Mesodermal cell (in vitro differentiated cells): Measurements from ENCODE around the gene FUT8.
"Not testable (repeated sequence)": the region's sequence is repeated elsewhere in the genome, so short reads cannot be mapped to it uniquely, and the experiment has no call there.

Source experiments
- H3K27ac ChIP-seq: 2 replicates; pipeline ENCODE4 v1.7.0; 2013; ENCODE audit warnings: mild to moderate bottlenecking, low read depth, low read length, moderate library complexity; ENCODE audit not compliant: severe bottlenecking
- H3K36me3 ChIP-seq: 2 replicates; pipeline ENCODE4 v1.7.1; 2013; ENCODE audit warnings: mild to moderate bottlenecking, low read length, moderate library complexity; ENCODE audit not compliant: control insufficient read depth, insufficient read depth
- H3K4me1 ChIP-seq: one replicate; pipeline ENCODE4 v1.7.1; 2013; ENCODE audit warnings: mild to moderate bottlenecking, low read length; ENCODE audit not compliant: insufficient read depth, control insufficient read depth, poor library complexity, severe bottlenecking
- H3K4me3 ChIP-seq: 2 replicates; pipeline ENCODE4 v1.7.0; 2013; ENCODE audit warnings: low read length, control low read depth, mild to moderate bottlenecking; ENCODE audit not compliant: insufficient read depth, poor library complexity, severe bottlenecking; ENCODE audit errors: extremely low read depth
- H3K9me3 ChIP-seq: 2 replicates; pipeline ENCODE4 v1.7.1; 2013; ENCODE audit warnings: mild to moderate bottlenecking, low read length, moderate library complexity; ENCODE audit not compliant: control insufficient read depth
- WGBS, 2 experiments: methylation state at CpG; one replicate each; pipeline ENCODE4 v1.1.5; 2013; ENCODE audit warnings: missing lambda C conversion rate in 2 of 2; ENCODE audit not compliant: insufficient coverage in 2 of 2; 5-methylcytosine and 5-hydroxymethylcytosine counted together

FUT8 gene

DNA sequence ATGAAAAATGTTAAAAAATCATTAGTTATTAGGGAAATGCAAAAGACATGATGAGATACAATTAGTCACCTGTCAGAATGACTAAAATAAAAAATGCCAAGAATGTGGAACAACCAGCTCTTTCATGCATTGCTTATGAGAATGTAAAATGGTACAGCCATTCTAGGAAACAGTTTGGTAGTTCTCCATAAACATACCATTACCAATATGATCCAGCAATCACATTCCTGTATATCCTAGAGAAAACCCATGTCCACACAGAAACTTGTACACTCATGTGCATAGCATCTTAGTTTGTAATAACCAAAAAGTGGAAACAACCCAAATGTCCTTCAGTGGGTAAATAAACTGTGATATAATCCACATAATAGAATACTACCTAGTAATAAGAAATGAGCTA, 245.7 kb downstream of the FUT8 start:
- Histone ChIP-seq H3K9me3 (no peaks in the 10 kb centered on the region), H3K27ac (no peak overlapping the region), H3K4me1 (no peaks in the 10 kb centered on the region), H3K36me3 (no peaks in the 10 kb centered on the region), H3K4me3 (no peak overlapping the region)

GRCh38 chr14:65661865-65662264, 249.3 kb downstream of the FUT8 start:
- Histone ChIP-seq H3K4me1 (no peaks in the 10 kb centered on the region), H3K36me3 (no peaks in the 10 kb centered on the region), H3K9me3 (no peaks in the 10 kb centered on the region), H3K27ac (no peak overlapping the region), H3K4me3 (no peak overlapping the region)
- WGBS, 2 experiments: no CpG with 5 or more reads among the region's 3 CpGs

DNA sequence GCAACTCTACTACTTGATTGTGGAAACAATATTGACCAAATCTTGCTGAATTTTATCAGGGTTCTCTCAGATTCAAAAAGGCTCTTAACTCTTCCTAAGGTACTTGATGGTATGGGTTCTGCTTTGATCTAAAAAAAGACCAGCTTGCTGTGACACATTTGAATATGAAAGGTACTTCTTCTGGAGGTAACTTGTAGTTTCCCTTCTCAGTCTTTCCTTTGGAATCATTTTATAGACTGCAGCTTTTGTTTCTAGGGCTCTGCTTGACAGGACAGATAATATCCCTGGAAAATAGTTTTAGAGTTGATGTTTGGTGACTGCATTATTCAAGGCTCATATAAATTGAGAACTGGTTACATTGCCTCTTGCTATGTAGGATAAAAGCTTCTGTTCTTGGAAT, 251.9 kb downstream of the FUT8 start:
- Histone ChIP-seq H3K4me1 (no peaks in the 10 kb centered on the region), H3K9me3 (no peaks in the 10 kb centered on the region), H3K4me3 (no peak overlapping the region), H3K27ac (no peak overlapping the region), H3K36me3 (no peaks in the 10 kb centered on the region)

DNA sequence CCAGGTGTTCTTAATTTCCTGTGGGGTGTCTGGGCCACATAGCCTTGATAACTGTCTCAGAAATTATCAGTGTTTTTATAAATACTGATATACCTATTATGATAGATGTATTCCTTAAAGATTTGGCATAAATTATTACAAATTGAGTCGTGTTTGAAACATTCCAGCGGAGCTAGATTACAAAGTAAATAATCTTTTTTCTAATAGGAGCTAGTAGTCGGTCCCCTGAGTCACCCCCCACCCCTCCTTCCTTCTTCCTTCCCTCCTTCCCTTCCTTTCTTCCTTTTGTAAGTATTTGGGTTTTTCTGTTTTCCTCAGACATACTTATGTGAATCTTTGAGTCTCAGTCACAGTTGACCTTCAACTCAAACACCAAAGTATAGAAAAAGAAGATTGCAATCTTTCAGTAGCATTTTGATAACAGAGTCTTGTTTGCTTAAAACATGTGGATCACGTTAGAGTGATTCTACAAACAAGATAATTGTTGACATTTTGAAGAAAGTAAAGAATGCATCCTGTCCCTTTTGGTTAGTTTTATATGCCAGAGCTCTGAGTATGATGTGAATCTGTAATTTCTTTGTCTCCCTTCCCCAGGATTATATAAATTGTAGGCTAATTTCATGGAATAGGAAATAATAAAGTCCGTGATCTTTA, 264.0 kb downstream of the FUT8 start:
- H3K36me3 ChIP-seq: no peaks in the 10 kb centered on the region
- no peak overlapping the region for H3K4me3 ChIP-seq
- no peaks in the 10 kb centered on the region for H3K9me3 ChIP-seq
- H3K4me1 ChIP-seq: no peaks in the 10 kb centered on the region
- WGBS, 2 experiments: 91 to 100% methylated on average over 1 of the region's 5 CpGs
- H3K27ac ChIP-seq: no peak overlapping the region

DNA sequence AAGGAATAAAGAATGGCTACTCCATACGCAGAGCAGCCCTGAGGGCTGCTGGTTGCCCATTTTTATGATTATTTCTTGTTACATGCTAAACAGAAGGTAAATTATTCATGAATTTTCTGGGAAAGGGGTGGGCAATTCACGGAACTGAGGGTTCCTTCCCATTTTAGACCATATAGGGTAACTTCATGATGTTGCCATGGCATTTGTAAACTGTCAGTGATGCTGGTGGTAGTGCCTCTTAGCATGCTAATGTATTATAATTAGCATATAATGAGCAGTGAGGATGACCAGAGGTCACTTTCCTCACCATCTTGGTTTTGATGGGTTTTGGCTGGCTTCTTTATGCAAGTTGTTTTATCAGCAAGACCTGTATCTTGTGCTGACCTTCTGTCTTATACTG, 273.0 kb downstream of the FUT8 start:
- no peaks in the 10 kb centered on the region for H3K4me1 ChIP-seq
- H3K4me3 ChIP-seq: no peak overlapping the region
- no peak overlapping the region for H3K27ac ChIP-seq
- no peaks in the 10 kb centered on the region for H3K36me3 ChIP-seq
- WGBS, 2 experiments: 80 to 100% methylated on average over 1 of the region's 2 CpGs
- H3K9me3 ChIP-seq: no peaks in the 10 kb centered on the region

DNA sequence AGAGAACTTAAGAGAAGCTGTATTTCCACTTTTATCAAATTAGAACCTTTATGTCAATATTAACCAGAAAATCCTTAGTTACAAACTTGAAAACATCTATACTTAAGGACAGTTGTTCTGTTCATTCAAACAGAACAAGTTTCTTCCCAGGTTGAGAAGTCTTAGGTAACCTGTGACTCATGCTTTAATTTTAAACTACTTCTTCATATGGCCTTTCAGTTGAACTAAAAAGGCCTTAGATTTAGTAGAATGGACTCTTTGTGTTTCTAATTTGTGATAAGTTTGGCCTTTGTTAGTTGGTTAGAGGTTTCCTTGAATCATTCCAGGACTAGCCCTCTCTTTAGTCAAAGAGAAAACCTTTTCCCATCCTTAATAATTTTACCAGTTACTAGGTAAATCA, 274.2 kb downstream of the FUT8 start:
- Histone ChIP-seq H3K27ac (no peak overlapping the region), H3K4me1 (no peaks in the 10 kb centered on the region), H3K36me3 (no peaks in the 10 kb centered on the region), H3K9me3 (no peaks in the 10 kb centered on the region), H3K4me3 (no peak overlapping the region)

DNA sequence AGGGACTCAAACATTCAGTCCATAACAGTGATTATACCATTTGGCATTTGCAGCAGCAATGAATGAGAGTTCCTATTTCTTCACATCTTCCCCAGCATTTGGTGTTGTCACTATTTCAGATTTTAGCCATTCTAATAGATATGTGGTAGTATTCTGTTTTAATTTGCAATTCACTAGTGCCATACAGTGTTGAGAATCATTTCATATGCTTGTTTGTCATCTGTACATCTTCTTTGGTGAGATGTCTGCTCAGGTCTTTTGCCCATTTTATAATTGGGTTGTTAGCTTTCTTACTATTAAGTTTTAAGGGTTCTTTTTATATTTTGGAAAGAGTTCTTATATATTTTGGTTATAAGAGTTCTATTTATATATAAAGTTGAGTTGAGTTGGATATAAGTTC, 276.5 kb downstream of the FUT8 start:
- no peak overlapping the region for H3K4me3 ChIP-seq
- H3K4me1 ChIP-seq: no peaks in the 10 kb centered on the region
- peaks cover 4% of the 10 kb centered on the region for H3K9me3 ChIP-seq
- no peak overlapping the region for H3K27ac ChIP-seq
- H3K36me3 ChIP-seq: no peaks in the 10 kb centered on the region

DNA sequence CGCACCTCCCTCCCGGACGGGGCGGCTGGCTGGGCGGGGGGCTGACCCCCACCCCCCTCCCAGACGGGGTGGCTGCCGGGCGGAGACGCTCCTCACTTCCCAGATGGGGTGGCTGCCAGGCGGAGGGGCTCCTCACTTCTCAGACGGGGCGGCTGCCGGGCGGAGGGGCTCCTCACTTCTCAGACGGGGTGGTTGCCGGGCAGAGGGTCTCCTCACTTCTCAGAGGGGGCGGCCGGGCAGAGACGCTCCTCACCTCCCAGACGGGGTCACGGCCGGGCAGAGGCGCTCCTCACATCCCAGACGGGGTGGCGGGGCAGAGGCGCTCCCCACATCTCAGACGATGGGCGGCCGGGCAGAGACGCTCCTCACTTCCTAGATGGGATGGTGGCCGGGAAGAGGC, 280.0 kb downstream of the FUT8 start:
- no CpG with 5 or more reads among the region's 31 CpGs for WGBS, 2 experiments

GRCh38 chr14:65696801-65697200, 284.3 kb downstream of the FUT8 start:
- Histone ChIP-seq H3K4me1 (no peaks in the 10 kb centered on the region), H3K36me3 (no peaks in the 10 kb centered on the region), H3K9me3 (peaks cover 4% of the 10 kb centered on the region), H3K27ac (no peak overlapping the region), H3K4me3 (no peak overlapping the region)
- 100% methylated on average over 1 of the region's 1 CpG; no CpG with 5 or more reads in 1 of the 2 experiments for WGBS, 2 experiments

More for the DNA sequence above, 280.0 kb downstream of the FUT8 start:
- not testable (repeated sequence) for H3K27ac ChIP-seq, H3K4me3 ChIP-seq, H3K4me1 ChIP-seq, H3K36me3 ChIP-seq, H3K9me3 ChIP-seq

DNA sequence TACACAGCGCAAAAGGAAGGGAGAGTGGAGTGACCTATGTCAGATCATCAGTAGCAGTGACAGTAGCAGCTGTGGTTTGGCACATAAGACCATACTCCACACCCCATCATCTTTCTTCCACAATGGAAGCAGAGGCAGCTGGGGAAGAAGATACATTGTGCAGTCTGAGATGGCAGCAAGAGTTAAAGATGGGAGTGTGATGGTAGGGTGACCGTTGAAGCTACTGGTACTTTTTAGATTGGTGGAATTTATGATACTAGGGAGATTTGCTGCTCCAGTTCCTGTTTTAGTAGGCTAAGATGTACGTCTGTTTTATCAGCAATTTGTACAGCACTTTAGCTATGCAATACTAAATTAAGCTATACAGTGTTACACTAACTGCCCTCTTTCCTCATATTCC, 291.0 kb downstream of the FUT8 start:
- Histone ChIP-seq H3K36me3 (no peaks in the 10 kb centered on the region), H3K27ac (no peak overlapping the region), H3K4me1 (peaks cover 11% of the 10 kb centered on the region), H3K4me3 (no peak overlapping the region), H3K9me3 (no peaks in the 10 kb centered on the region)
- 60 to 88% methylated on average over 1 of the region's 3 CpGs for WGBS, 2 experiments

- WGBS, 2 experiments: 41 to 46% methylated on average over 2 of the region's 4 CpGs
- H3K4me1 ChIP-seq: peaks cover 11% of the 10 kb centered on the region
- no peaks in the 10 kb centered on the region for H3K9me3 ChIP-seq
- H3K36me3 ChIP-seq: no peaks in the 10 kb centered on the region
- H3K4me3 ChIP-seq: no peak overlapping the region
- H3K27ac ChIP-seq: no peak overlapping the region
Measured at GRCh38 chr14:65703996-65704395, 291.5 kb downstream of the FUT8 start.

DNA sequence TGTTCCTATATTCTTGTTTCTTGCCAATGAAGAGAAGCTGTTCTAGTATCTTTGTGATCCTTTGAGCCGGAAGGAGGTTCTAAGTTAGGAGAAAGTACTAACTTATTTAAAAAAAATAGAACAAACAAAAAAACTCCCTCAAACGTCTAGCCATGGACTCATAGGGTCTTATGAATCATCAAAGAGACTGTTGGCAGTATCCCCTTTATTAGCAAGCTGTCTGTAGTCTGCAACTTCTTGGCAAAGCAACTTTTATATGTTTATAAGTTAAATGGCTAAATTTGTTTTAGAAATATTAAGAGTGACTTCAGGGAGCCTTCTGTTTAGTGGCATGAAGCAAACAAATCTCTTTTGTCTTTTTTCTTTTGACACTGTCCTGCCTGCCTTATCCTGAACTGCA, 291.9 kb downstream of the FUT8 start:
- H3K9me3 ChIP-seq: no peaks in the 10 kb centered on the region
- H3K27ac ChIP-seq: no peak overlapping the region
- whole genome bisulfite sequencing, 2 experiments: no CpG with 5 or more reads among the region's 2 CpGs
- H3K36me3 ChIP-seq: no peaks in the 10 kb centered on the region
- H3K4me3 ChIP-seq: no peak overlapping the region
- H3K4me1 ChIP-seq: peaks cover 11% of the 10 kb centered on the region
